Naive thymus-derived CD4-positive, alpha-beta T cell (primary cell): ENCODE results near the gene EPSTI1. TPM values are rescaled to one million over a fixed set of nuclear protein-coding genes. Genes with fewer than 3 reads are reported as not detected.
"Not testable (repeated sequence)": the region's sequence is repeated elsewhere in the genome, so short reads cannot be mapped to it uniquely, and the experiment has no call there.

Experiments
- ATAC-seq: fragments of 150-1000 bp; cut with Tn5 transposase; 2 replicates; pipeline ENCODE4 v1.10.0; 2021; ENCODE audit warnings: mild to moderate bottlenecking, moderate library complexity
- CTCF ChIA-PET: fragments of 350-600 bp; sonication (Branson Sonifier 250); formaldehyde crosslinking; loops from one replicate; lab custom pipeline; 2021; ENCODE audit warnings: antibody characterized with exemption; lab: Charles Lee
- POLR2A ChIA-PET: fragments of 350-600 bp; sonication (Branson Sonifier 250); formaldehyde crosslinking; loops from one replicate; lab custom pipeline; 2021; ENCODE audit warnings: antibody characterized with exemption, inconsistent platforms; lab: Charles Lee
- DNase-seq, 9 donors: peaks; one replicate each; pipeline versions ENCODE4 v3.0.0 to v3.0.0-alpha.2; 2020 to 2022; ENCODE audit warnings: mixed read lengths in 1 of 9
- H3K27ac ChIP-seq: one replicate; pipeline ENCODE4 v1.7.0; 2013; ENCODE audit warnings: mild to moderate bottlenecking, low read depth, low read length, moderate library complexity
- H3K27me3 ChIP-seq, 2 donors: one replicate each; pipeline ENCODE4 v1.7.0; 2013; ENCODE audit warnings: low read length in 2 of 2, mild to moderate bottlenecking in 2 of 2, moderate library complexity in 2 of 2; ENCODE audit not compliant: control insufficient read depth in 2 of 2, insufficient read depth in 2 of 2
- H3K36me3 ChIP-seq, 3 experiments: 1 replicate in 2 of 3; 2 replicates in 1 of 3; pipeline ENCODE4 v1.7.0; 2013; ENCODE audit warnings: low read length in 3 of 3, mild to moderate bottlenecking in 3 of 3, moderate library complexity in 1 of 3; ENCODE audit not compliant: insufficient read depth in 3 of 3, control insufficient read depth in 2 of 3
- H3K4me1 ChIP-seq, 2 donors: one replicate each; pipeline ENCODE4 v1.7.0; 2013; ENCODE audit warnings: low read length in 2 of 2, mild to moderate bottlenecking in 2 of 2, moderate library complexity in 1 of 2; ENCODE audit not compliant: control insufficient read depth in 2 of 2, insufficient read depth in 2 of 2
- H3K4me3 ChIP-seq: 2 replicates; pipeline ENCODE4 v1.7.0; 2013; ENCODE audit warnings: mild to moderate bottlenecking, low read length
- H3K9me3 ChIP-seq, 3 experiments: 1 replicate in 2 of 3; 2 replicates in 1 of 3; pipeline ENCODE4 v1.7.0; 2013; ENCODE audit warnings: low read length in 3 of 3; ENCODE audit not compliant: control insufficient read depth in 2 of 3
- H3K27ac Mint-ChIP-seq, 9 donors: one replicate each; pipeline ENCODE4 v1.8.0; 2020 to 2022; ENCODE audit warnings: mixed read lengths in 9 of 9, mild to moderate bottlenecking in 8 of 9, moderate library complexity in 5 of 9, inconsistent platforms in 2 of 9
- H3K27me3 Mint-ChIP-seq, 5 donors: one replicate each; pipeline ENCODE4 v1.8.0; 2021 to 2022; ENCODE audit warnings: mixed read lengths in 5 of 5, mild to moderate bottlenecking in 1 of 5
- H3K36me3 Mint-ChIP-seq, 5 donors: one replicate each; pipeline ENCODE4 v1.8.0; 2020 to 2022; ENCODE audit warnings: mixed read lengths in 5 of 5, mild to moderate bottlenecking in 3 of 5, inconsistent platforms in 1 of 5
- H3K4me1 Mint-ChIP-seq, 7 donors: one replicate each; pipeline ENCODE4 v1.8.0; 2020 to 2022; ENCODE audit warnings: mixed read lengths in 7 of 7, mild to moderate bottlenecking in 3 of 7, inconsistent platforms in 1 of 7
- H3K4me3 Mint-ChIP-seq, 10 donors: one replicate each; pipeline ENCODE4 v1.8.0; 2020 to 2022; ENCODE audit warnings: mild to moderate bottlenecking in 10 of 10, mixed read lengths in 10 of 10, moderate library complexity in 6 of 10, inconsistent platforms in 2 of 10
- H3K9me3 Mint-ChIP-seq, 11 donors: one replicate each; pipeline ENCODE4 v1.8.0; 2020 to 2022; ENCODE audit warnings: mixed read lengths in 11 of 11, mild to moderate bottlenecking in 4 of 11, inconsistent platforms in 1 of 11, moderate library complexity in 1 of 11
- intact Hi-C, 2 donors: fragments of 100-400 bp; cut with micrococcal nuclease; formaldehyde crosslinking; loops; one replicate each; pipeline ENCODE4 v1.15.1; 2023
- polyA plus RNA-seq, 2 donors: library from polyadenylated mRNA; unstranded; fragments of 300-500 nt; fragmentation: Illumina TruSeq; gene quantifications; one replicate each; pipeline ENCODE4 v1.2.3, GENCODE V29; 2021
- total RNA-seq, 6 experiments: library from RNA in 5 of 6; stranded (reverse) in 5 of 6; gene quantifications; 1 replicate in 5 of 6; 2 replicates in 1 of 6; pipeline ENCODE4 v1.2.3 and lab custom pipeline; 2021 to 2026

EPSTI1 gene
- 100 to 1,000 TPM in 1 of 5 experiments, 10 to 100 TPM in 2, 1 to 10 TPM in 2; 8.4 to 125 (median 11.0) TPM for total RNA-seq
- polyA plus RNA-seq: 10 to 100 TPM; 13.7 to 15.6 TPM
- 19.4 reads per million, percentile 50 among the genes with 10 or more reads in this experiment for total RNA-seq (lab: John Stamatoyannopoulos, UW)

- Mint-ChIP-seq H3K9me3 (no peaks in the 10 kb centered on the region), H3K27me3 (no peaks in the 10 kb centered on the region), H3K4me1 (peaks cover 27 to 73% (median 51%) of the 10 kb centered on the region in 7 donors), H3K4me3 (peak within 1 kb of the TSS; percentile 92 to 98 (median 96)), H3K36me3 (peaks cover 0 to 37% (median 0%) of the 10 kb centered on the region in 5 donors), H3K27ac (peak within 1 kb of the TSS; percentile 99 to 100 (median 100))
- H3K4me1 ChIP-seq: peaks cover 13 to 15% of the 10 kb centered on the region in 2 donors
- H3K9me3 ChIP-seq: no peaks in the 10 kb centered on the region
- intact Hi-C loops: loop anchor here (1.0 to 5.0 kb wide), 11 partner anchors 22 to 1925 kb away; partner anchors contain the start of genes CCDC122 (in 2 of the 2), DNAJC15 (in 2 of the 2), LACC1 (in 2 of the 2) and AKAP11 (in 1 of the 2)
- ChIA-PET POLR2A (interaction anchor here (0.6 to 5.1 kb wide), 26 partner anchors 9 to 1931 kb away, joined by 3 to 64 read pairs (median 4); partner anchors contain the start of genes DNAJC15 and WBP4), CTCF (interaction anchor here (0.8 to 2.0 kb wide), 5 partner anchors 19 to 93 kb away, joined by 3 to 7 read pairs (median 4); no protein-coding TSS in a partner anchor)
- peak within 1 kb of the TSS; percentile 94 for H3K27ac ChIP-seq
- peak within 1 kb of the TSS; percentile 77 for H3K4me3 ChIP-seq
- no peaks in the 10 kb centered on the region for H3K27me3 ChIP-seq
- no peaks in the 10 kb centered on the region for H3K36me3 ChIP-seq
- DNase-seq: peak; percentile 61 to 84 (median 77)
- ATAC-seq: peak; percentile 88
Measured at GRCh38 chr13:42991898-42992763, at the start of gene EPSTI1. TSS of gene EPSTI1 (minus strand) at chr13:42992241. CDS start at chr13:42992165, 76 bp downstream.

- ChIA-PET POLR2A (interaction anchor here (1.2 kb wide), 1 partner anchor 12 kb away, joined by 3 read pairs; no protein-coding TSS in a partner anchor), CTCF (interaction anchor here (1.8 kb wide), 1 partner anchor 24 kb away, joined by 3 read pairs; no protein-coding TSS in a partner anchor)
- ATAC-seq (no peak), DNase-seq (no peak)
- H3K9me3 Mint-ChIP-seq: no peaks in the 10 kb centered on the region
- H3K4me3 ChIP-seq: no peak overlapping the region
- no peaks in the 10 kb centered on the region for H3K9me3 ChIP-seq
- intact Hi-C loops: no loop called here
- no peak overlapping the region for H3K4me3 Mint-ChIP-seq
- H3K36me3 ChIP-seq: no peaks in the 10 kb centered on the region
- no peak overlapping the region for H3K27ac ChIP-seq
- H3K27me3 Mint-ChIP-seq: no peaks in the 10 kb centered on the region
- peak overlapping the region in 6 of 9 donors; percentile 1 to 60 (median 20) for H3K27ac Mint-ChIP-seq
- no peaks in the 10 kb centered on the region for H3K27me3 ChIP-seq
- H3K4me1 ChIP-seq: peaks cover 15 to 16% of the 10 kb centered on the region in 2 donors
- H3K36me3 Mint-ChIP-seq: peaks cover 3 to 45% (median 27%) of the 10 kb centered on the region in 5 donors
- H3K4me1 Mint-ChIP-seq: peaks cover 36 to 80% (median 75%) of the 10 kb centered on the region in 7 donors
Measured at GRCh38 chr13:43041369-43041921, 49.4 kb upstream of the EPSTI1 start.

- H3K27me3 ChIP-seq, H3K9me3 Mint-ChIP-seq, H3K9me3 ChIP-seq, H3K27me3 Mint-ChIP-seq, H3K27ac ChIP-seq, intact Hi-C loops, H3K4me3 ChIP-seq, DNase-seq, H3K4me3 Mint-ChIP-seq, H3K36me3 ChIP-seq, ATAC-seq, CTCF ChIA-PET: not testable (repeated sequence)
- H3K4me1 ChIP-seq: peaks cover 12 to 15% of the 10 kb centered on the region in 2 donors
- Mint-ChIP-seq H3K36me3 (peaks cover 3 to 42% (median 27%) of the 10 kb centered on the region in 5 donors), H3K4me1 (peaks cover 31 to 74% (median 69%) of the 10 kb centered on the region in 7 donors), H3K27ac (peak overlapping the region in 4 of 9 donors; percentile 15 to 52 (median 35))
- POLR2A ChIA-PET: interaction anchor here (0.7 kb wide), 1 partner anchor 48 kb away, joined by 3 read pairs; no protein-coding TSS in a partner anchor
Measured at GRCh38 chr13:43040581-43041368, 48.7 kb upstream of the EPSTI1 start.

GRCh38 chr13:43039966-43040365 is 47.9 kb upstream of the EPSTI1 start:
- no peaks in the 10 kb centered on the region for H3K27me3 Mint-ChIP-seq
- H3K9me3 Mint-ChIP-seq: no peaks in the 10 kb centered on the region
- H3K36me3 ChIP-seq: no peaks in the 10 kb centered on the region
- ATAC-seq: no peak
- H3K4me1 Mint-ChIP-seq: peaks cover 25 to 70% (median 64%) of the 10 kb centered on the region in 7 donors
- no peaks in the 10 kb centered on the region for H3K27me3 ChIP-seq
- POLR2A ChIA-PET: interaction anchor here (0.7 kb wide), 1 partner anchor 47 kb away, joined by 3 read pairs; no protein-coding TSS in a partner anchor
- H3K36me3 Mint-ChIP-seq: peaks cover 3 to 44% (median 30%) of the 10 kb centered on the region in 5 donors
- H3K4me3 Mint-ChIP-seq: no peak overlapping the region
- DNase-seq: no peak
- H3K9me3 ChIP-seq: no peaks in the 10 kb centered on the region
- peak overlapping the region in 1 of 9 donors; percentile 15 for H3K27ac Mint-ChIP-seq
- H3K4me3 ChIP-seq: no peak overlapping the region
- no peak overlapping the region for H3K27ac ChIP-seq
- CTCF ChIA-PET: interaction anchor here (1.6 kb wide), 1 partner anchor 67 kb away, joined by 3 read pairs; no protein-coding TSS in a partner anchor
- intact Hi-C loops: no loop called here
- H3K4me1 ChIP-seq: peaks cover 3 to 12% of the 10 kb centered on the region in 2 donors

- ATAC-seq: no peak
Measured at GRCh38 chr13:43036351-43037250, 44.6 kb upstream of the EPSTI1 start.

More at GRCh38 chr13:43036351-43037250, 44.6 kb upstream of the EPSTI1 start:
- H3K4me3 Mint-ChIP-seq: no peak overlapping the region
- no peaks in the 10 kb centered on the region for H3K9me3 ChIP-seq
- no peak overlapping the region for H3K27ac ChIP-seq
- intact Hi-C loops: no loop called here
- peaks cover 0 to 5% (median 0%) of the 10 kb centered on the region in 11 donors for H3K9me3 Mint-ChIP-seq
- ChIA-PET POLR2A (interaction anchor here (0.7 to 1.2 kb wide), 3 partner anchors 18 to 42 kb away, joined by 3 read pairs; no protein-coding TSS in a partner anchor), CTCF (interaction anchor here (1.0 kb wide), 1 partner anchor 10 kb away, joined by 3 read pairs; no protein-coding TSS in a partner anchor)
- H3K4me1 ChIP-seq: no peaks in the 10 kb centered on the region
- H3K27ac Mint-ChIP-seq: no peak overlapping the region
- no peak overlapping the region for H3K4me3 ChIP-seq
- peaks cover 21 to 61% (median 53%) of the 10 kb centered on the region in 7 donors for H3K4me1 Mint-ChIP-seq
- DNase-seq: no peak
- no peaks in the 10 kb centered on the region for H3K27me3 ChIP-seq
- H3K36me3 Mint-ChIP-seq: peaks cover 11 to 52% (median 46%) of the 10 kb centered on the region in 5 donors
- no peaks in the 10 kb centered on the region for H3K27me3 Mint-ChIP-seq
- H3K36me3 ChIP-seq: no peaks in the 10 kb centered on the region
